Skeletal muscle tissue (tissue), 4 donors: ENCODE measurements around the gene HNRNPR. TPM values are rescaled to one million over a fixed set of nuclear protein-coding genes. Genes with fewer than 3 reads are reported as not detected.
A peak's percentile ranks its signal among the peaks of the same experiment; 100 is the strongest.

Source experiments
- H3K27ac ChIP-seq: one replicate; pipeline ENCODE4 v1.7.0; 2013; ENCODE audit warnings: mild to moderate bottlenecking, low read depth, low read length, inconsistent platforms
- H3K27me3 ChIP-seq, 3 donors: one replicate each; pipeline ENCODE4 v1.7.0; 2013; ENCODE audit warnings: low read length in 3 of 3; ENCODE audit not compliant: control insufficient read depth in 3 of 3, insufficient read depth in 3 of 3
- H3K36me3 ChIP-seq, 3 donors: one replicate each; pipeline ENCODE4 v1.7.0; 2013; ENCODE audit warnings: low read length in 3 of 3; ENCODE audit not compliant: control insufficient read depth in 3 of 3, insufficient read depth in 3 of 3
- H3K4me1 ChIP-seq, 3 donors: one replicate each; pipeline ENCODE4 v1.7.0; 2013; ENCODE audit warnings: low read length in 3 of 3, mild to moderate bottlenecking in 3 of 3; ENCODE audit not compliant: control insufficient read depth in 3 of 3, insufficient read depth in 3 of 3
- H3K4me3 ChIP-seq, 3 donors: one replicate each; pipeline ENCODE4 v1.7.0; 2013; ENCODE audit warnings: low read length in 3 of 3
- H3K9ac ChIP-seq, 3 donors: one replicate each; pipeline ENCODE4 v1.7.0; 2013; ENCODE audit warnings: low read length in 3 of 3, mild to moderate bottlenecking in 3 of 3, moderate library complexity in 2 of 3, low read depth in 1 of 3
- H3K9me3 ChIP-seq, 3 donors: one replicate each; pipeline ENCODE4 v1.7.0; 2013; ENCODE audit warnings: low read length in 3 of 3; ENCODE audit not compliant: control insufficient read depth in 3 of 3
- total RNA-seq: library from RNA; depleted of rRNA; stranded (reverse); fragments of >200 nt; gene quantifications from one replicate; pipeline ENCODE4 v1.2.3, GENCODE V29; 2014
- donor health status: Osteomylitis.

HNRNPR gene
- total RNA-seq, 1 donor from 2014 or later = 83.5 TPM

DNA sequence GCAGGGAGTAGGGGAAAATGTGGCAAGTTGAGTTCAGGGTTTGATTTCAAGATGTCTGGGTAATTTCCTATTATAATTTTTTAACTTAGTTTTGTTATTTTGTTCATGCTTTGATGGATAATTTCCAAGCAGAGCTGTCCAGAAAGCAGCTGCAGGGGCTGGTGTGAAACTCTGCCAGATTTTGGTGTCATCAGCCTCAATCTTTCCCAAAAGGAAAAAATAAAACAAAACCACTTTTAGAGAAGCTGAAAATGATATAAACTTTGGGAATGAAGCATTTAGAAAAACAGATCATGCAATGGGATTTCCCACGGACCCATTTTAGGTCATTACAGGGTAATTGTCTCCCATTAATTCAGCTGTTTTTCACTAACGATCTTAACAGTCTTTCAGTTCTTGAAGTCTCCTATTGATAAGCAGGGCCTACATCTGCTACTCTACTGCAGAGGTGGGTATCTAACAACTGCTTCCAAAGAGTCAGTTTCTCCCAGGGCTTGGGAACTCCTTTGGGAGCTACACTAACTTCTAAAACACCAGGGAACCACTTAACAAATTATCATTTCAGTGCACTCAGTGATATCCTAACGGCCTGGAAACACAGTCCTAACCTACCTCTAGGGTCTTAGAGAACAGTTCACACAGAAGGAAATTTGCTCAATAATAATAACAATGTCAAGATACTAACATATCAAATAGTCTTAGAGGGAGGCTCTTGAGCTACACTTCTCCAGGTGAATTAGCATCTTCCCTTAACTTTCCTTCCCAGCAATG lies 13.2 kb upstream of the HNRNPR start:
- no peaks in the 10 kb centered on the region for H3K4me1 ChIP-seq
- no peaks in the 10 kb centered on the region for H3K27me3 ChIP-seq
- H3K9me3 ChIP-seq = peaks cover 17 to 25% (median 21%) of the 10 kb centered on the region in 3 donors
- no peak overlapping the region for H3K4me3 ChIP-seq
- H3K36me3 ChIP-seq = peaks cover 29 to 30% (median 30%) of the 10 kb centered on the region in 3 donors
- H3K9ac ChIP-seq = no peak overlapping the region
- H3K27ac ChIP-seq = no peak overlapping the region

DNA sequence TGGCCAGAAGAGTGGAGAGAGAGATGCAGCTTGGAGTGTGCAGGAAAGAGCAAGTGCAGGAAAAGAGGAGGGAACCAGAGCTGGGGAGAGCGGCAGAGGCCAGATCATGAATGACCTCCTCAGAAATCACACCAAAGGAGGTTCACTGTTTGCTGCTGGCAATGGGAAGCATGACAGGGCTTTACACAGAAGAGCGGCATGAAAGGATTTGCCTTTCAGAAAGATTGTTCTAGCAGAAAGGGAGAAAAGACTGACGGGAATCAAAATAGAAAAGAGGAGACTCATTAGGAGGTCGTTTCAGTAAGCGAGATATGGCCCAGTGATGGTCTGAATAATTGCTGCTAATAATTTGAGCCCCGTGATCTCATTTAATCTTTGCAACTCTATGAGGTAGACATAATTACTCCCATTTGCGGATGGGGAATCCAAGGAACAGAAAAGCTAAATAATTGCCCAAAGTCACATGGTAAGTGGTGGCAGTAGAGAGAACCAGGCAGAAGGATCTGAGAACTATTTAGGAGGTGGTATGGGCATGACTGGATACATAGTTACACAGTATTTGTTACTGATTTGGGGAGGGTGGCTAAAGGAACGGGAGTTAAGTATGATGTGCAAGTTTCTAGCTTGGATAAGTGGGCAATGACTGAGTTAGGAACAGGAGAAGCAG lies 12.5 kb upstream of the HNRNPR start:
- Histone ChIP-seq H3K4me3 (no peak overlapping the region), H3K27me3 (no peaks in the 10 kb centered on the region), H3K9me3 (peaks cover 10 to 17% (median 15%) of the 10 kb centered on the region in 3 donors), H3K4me1 (no peaks in the 10 kb centered on the region), H3K27ac (peak overlapping the region; percentile 15), H3K36me3 (peaks cover 22 to 23% (median 23%) of the 10 kb centered on the region in 3 donors), H3K9ac (no peak overlapping the region)

DNA sequence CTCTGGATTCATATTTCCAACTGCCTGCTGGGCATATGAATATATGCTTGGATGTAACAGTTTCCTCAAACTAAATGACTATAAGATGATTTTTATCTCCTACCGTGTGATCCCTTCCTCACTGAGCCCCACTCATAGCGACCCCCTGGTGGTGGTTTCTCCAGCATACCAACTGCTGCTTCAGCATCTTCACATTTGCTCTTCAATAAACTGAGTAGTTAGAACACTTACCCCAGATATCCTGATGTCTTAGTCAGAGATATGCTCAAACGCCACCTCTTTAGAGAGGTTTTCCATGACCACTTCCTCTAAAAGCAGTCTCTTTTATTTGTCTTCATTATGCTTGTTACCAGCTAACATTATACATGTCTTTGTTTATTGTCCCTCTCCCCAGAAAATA lies 10.2 kb upstream of the HNRNPR start:
- Histone ChIP-seq H3K36me3 (peaks cover 0 to 2% (median 0%) of the 10 kb centered on the region in 3 donors), H3K9ac (no peak overlapping the region), H3K27ac (no peak overlapping the region), H3K4me3 (no peak overlapping the region), H3K4me1 (no peaks in the 10 kb centered on the region), H3K27me3 (no peaks in the 10 kb centered on the region), H3K9me3 (no peaks in the 10 kb centered on the region)

DNA sequence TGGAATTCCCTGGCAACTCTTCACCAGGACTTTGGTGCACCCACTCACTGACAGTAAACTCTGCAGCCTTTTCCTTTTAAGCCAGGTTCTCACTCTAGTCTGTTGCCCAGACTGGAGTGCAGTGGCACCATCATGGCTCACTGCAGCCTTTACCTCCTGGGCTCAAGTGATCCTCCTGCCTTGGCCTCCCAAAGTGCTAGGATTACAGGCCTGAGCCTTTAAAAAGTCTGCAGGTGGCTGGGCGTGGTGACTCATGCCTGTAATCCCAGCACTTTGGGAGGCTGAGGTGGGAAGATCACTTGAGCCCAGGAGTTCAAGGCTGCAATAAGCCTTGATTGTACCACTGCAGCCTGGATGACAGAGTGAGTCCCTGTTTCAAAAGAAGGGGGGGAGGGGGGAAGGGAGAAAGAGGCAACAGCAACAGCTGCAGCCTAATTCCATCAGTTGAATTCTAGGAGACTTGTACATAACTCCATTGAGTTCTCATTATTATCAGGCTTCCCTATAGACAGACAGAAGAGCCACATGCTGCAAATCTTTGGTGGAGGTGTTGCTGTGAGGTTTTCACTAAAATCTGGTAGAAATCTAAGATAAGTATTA lies 8.1 kb upstream of the HNRNPR start:
- Histone ChIP-seq H3K9ac (no peak overlapping the region), H3K4me3 (no peak overlapping the region), H3K4me1 (no peaks in the 10 kb centered on the region), H3K36me3 (no peaks in the 10 kb centered on the region), H3K27me3 (no peaks in the 10 kb centered on the region), H3K27ac (no peak overlapping the region), H3K9me3 (no peaks in the 10 kb centered on the region)

DNA sequence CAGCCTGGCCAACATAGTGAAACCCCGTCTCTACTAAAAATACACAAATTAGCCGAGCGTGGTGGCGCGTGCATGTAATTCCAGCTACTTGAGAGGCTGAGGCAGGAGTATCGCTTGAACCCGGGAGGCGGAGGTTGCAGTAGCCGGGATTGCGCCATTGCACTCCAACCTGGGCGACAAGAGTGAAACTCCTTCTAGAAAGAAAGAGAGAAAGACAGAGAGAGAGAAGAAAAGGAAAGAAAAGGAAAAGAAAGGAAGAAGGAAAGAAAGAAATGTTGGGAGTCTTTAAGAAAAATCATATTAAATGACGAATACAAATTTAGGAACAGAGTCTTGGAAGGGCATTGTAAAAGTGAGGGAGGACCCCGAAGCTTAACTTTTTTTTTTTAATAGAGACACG lies 1.8 kb upstream of the HNRNPR start:
- Histone ChIP-seq H3K27ac (no peak overlapping the region), H3K4me1 (peaks cover 18 to 28% (median 24%) of the 10 kb centered on the region in 3 donors), H3K27me3 (no peaks in the 10 kb centered on the region), H3K9me3 (no peaks in the 10 kb centered on the region), H3K36me3 (no peaks in the 10 kb centered on the region), H3K4me3 (no peak overlapping the region), H3K9ac (no peak overlapping the region)

DNA sequence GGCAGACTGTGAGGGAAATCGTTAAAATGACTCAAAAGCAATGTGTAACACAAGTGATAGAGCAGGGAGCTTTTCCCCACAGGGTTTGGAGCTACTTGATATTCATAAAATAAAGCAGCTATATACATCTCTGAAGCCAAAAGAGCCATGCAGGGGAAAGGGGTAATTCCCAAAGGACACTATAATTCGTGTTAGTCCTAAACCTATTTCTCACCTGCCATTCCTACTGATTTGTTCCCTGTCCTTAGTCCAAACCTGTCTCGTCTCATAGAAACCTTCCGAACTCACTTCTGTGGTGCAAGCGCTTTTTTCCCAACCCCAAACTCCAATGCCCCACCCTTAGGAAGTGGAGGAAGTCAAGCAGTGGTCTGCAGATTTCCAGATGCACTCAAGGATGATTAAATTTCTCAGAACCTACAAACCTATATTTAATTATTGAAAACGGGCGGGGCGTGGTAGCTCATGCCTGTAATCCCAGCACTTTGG lies 946 bp upstream of the HNRNPR start:
- Histone ChIP-seq H3K27me3 (no peaks in the 10 kb centered on the region), H3K4me1 (peaks cover 21 to 33% (median 28%) of the 10 kb centered on the region in 3 donors), H3K9ac (peak overlapping the region; percentile 77 to 96 (median 91))

DNA sequence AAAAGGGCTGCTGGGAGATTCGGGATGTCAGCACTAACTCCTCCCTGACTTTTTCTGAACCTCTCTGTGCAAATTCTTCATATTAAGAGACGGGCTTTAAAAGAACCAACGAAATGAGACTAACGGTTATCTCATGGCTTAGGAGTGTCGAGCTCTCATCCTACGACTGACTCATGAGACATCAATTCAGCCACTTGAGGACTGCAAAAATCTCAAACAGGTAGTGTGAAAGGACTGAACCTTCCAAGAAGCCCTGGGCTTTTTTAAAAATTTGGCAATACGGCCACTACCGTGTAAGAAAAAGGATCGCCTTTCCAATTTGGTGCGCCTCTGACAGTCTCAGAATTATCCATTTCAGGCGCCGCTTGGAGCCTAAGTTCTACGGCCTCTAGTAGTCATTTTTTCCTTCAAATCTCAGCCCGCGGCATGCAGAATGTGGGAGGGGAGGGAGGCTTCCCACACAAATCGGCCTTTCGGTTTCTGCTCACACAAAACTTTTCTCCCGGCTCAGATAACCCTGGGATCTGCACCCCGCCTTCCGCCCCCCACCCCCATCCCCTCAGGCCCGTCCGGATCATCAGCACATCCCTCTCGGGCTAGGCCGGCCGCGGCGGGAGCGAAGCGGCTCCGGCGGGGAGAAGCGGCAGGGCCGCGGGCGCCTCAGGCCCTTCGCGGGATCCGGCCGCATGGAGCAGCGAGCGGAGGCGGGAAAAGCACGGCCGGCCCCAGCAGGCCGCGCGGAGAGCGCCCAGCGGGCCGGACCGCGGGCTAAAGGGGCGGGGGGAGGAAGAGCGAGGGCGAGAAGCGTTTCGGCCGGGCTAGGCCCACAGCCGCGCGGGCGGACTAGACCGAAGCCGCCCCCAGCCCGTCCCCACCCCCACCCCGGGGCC lies 618 bp downstream of the HNRNPR start:
- peak overlapping the region; percentile 79 to 91 (median 83) for H3K9ac ChIP-seq
- H3K4me1 ChIP-seq = peaks cover 21 to 33% (median 31%) of the 10 kb centered on the region in 3 donors
- peak overlapping the region; percentile 77 to 92 (median 80) for H3K4me3 ChIP-seq
- H3K36me3 ChIP-seq = no peaks in the 10 kb centered on the region
- no peaks in the 10 kb centered on the region for H3K9me3 ChIP-seq
- no peaks in the 10 kb centered on the region for H3K27me3 ChIP-seq
- H3K27ac ChIP-seq = peak overlapping the region; percentile 83

More for the DNA sequence above, 946 bp upstream of the HNRNPR start:
- H3K9me3 ChIP-seq = no peaks in the 10 kb centered on the region
- peak overlapping the region; percentile 83 for H3K27ac ChIP-seq
- peak overlapping the region; percentile 70 to 94 (median 86) for H3K4me3 ChIP-seq
- H3K36me3 ChIP-seq = no peaks in the 10 kb centered on the region

DNA sequence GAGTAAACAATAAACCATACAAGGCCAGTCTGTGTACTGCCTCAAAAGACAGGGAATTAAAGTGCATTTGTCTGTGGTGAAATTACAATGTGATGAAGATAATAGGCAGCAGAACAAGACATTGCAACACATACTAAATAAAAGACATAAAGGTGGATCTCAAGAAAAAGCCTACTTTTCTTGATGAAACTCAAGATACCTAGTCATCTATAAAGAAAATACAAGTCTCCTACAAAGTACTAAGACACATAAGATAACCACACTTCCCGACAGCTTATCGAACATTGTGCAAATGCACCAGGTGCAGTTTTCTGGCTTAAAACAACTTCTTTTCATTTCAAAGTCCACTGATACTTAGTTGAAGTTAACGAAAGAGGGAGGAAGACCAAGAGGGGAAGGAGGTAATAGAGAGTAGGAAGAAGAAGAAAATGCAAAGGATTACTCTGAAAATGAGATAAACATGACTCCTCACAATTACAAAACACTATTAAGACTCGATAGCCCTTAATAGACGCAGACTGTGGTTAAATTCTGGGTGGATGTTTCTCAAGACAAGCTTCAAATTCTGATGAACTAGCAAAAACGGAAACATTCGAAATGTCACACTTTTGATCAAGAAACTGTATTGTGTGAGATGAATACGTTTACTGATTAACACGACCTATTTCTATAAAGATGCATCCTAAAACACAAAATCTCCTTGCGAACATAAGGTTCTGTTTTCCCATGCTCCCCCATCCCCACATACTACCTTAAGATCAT lies 2.0 kb downstream of the HNRNPR start:
- Histone ChIP-seq H3K27ac (no peak overlapping the region), H3K9me3 (no peaks in the 10 kb centered on the region), H3K36me3 (peaks cover 0 to 5% (median 0%) of the 10 kb centered on the region in 3 donors), H3K27me3 (no peaks in the 10 kb centered on the region), H3K9ac (peak overlapping the region in 2 of 3 donors; percentile 79 to 83), H3K4me1 (peaks cover 21 to 38% (median 31%) of the 10 kb centered on the region in 3 donors), H3K4me3 (peak overlapping the region in 2 of 3 donors; percentile 77 to 92)

DNA sequence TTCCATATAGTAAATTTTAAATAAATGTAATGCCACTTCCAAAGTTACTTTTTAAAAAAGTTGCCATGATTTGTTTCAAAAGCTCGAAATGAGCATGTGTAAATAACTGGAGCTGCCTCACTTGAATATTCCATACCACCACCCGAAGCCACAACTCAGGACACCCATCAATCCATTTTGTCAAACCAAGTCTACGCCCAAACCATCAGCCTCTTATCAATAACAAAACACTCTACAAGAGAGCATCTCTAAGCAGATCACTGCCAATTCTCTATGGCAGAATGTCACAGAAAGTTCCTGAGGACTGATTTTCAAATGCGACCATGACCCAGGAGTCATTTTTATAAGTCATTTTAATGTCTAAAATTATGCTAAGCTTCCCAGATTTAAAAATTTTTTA lies 4.5 kb downstream of the HNRNPR start:
- H3K9ac ChIP-seq = no peak overlapping the region
- peaks cover 21 to 33% (median 26%) of the 10 kb centered on the region in 3 donors for H3K4me1 ChIP-seq
- H3K27me3 ChIP-seq = no peaks in the 10 kb centered on the region
- H3K4me3 ChIP-seq = no peak overlapping the region
- H3K9me3 ChIP-seq = no peaks in the 10 kb centered on the region
- H3K27ac ChIP-seq = no peak overlapping the region
- H3K36me3 ChIP-seq = peaks cover 7 to 17% (median 11%) of the 10 kb centered on the region in 3 donors
